ENCODE measurements around the gene LRSAM1. TPM values are rescaled to one million over a fixed set of nuclear protein-coding genes. Genes with fewer than 3 reads are reported as not detected.

LRSAM1 gene
- total and polyA plus RNA-seq, 7 donors: 6.9 to 54.0 (median 17.9) TPM

DNA sequence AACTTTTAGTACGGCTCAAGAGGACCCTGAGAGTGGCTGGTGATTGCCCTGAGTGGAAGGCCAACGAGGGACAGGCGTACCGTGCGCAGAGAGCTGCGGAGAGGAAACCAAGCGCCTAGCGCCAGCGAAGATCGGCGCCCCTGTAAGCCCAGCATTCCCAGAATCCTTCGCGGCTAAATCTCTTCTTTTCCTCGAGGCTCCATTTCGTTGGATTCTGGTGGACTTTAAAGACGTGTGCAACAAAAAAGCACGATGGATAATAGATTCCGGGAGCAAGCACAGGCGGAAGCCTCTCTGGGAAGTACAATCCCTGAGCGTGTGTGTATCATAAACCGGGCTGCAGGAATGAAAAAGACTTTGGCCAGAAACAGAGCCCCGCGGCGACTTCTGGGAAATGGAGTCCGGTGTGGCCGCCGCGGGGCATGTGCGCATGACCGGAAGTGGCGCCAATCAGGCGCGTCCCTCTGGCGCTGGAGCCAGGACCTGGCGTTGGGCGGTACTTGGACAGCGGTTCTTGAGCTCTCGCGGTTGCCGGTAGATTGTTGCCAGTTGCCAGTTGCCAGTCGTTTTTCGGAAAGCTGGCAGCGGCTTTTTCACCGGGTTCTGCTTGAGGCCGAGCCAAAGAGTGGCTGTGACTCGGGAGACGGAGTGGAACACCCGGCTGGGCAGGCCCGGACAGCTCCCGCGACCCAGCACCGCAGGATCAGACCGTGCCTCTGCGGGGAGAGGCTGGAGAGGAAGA is 27.2 kb upstream of the LRSAM1 start, which contains the start of gene ZNF79:
TSS of gene ZNF79 (plus strand) at position 449 of the 742 bp plus-strand sequence. CDS start 406 bp downstream, outside the sequence.
- Histone ChIP-seq H3K36me3 (peaks cover 3 to 9% (median 5%) of the 10 kb centered on the region in 4 donors), H3K9me3 (no peaks in the 10 kb centered on the region), H3K4me3 (peak within 1 kb of the TSS; percentile 59 to 94 (median 78)), H3K27ac (peak within 1 kb of the TSS; percentile 89 to 98 (median 91)), H3K27me3 (no peaks in the 10 kb centered on the region), H3K4me1 (peaks cover 0 to 59% (median 38%) of the 10 kb centered on the region in 4 donors)
- DNase-seq: peak; percentile 97
- intact Hi-C loops (cut with DNase I): loop anchor here (2.0 kb wide), 1 partner anchor 27 kb away; the partner anchor contains the start of genes LRSAM1 and RPL12
- 0% methylated on average over 54 of the region's 54 CpGs for WGBS, 2 donors
- TF ChIP-seq EP300 (IDR thresholded peaks at IDR 0.05): peak in 1 of 4 donors; percentile 36
- TF ChIP-seq POLR2A (IDR thresholded peaks at IDR 0.05): peak; percentile 28 to 69
- TF ChIP-seq, protein P1, sequence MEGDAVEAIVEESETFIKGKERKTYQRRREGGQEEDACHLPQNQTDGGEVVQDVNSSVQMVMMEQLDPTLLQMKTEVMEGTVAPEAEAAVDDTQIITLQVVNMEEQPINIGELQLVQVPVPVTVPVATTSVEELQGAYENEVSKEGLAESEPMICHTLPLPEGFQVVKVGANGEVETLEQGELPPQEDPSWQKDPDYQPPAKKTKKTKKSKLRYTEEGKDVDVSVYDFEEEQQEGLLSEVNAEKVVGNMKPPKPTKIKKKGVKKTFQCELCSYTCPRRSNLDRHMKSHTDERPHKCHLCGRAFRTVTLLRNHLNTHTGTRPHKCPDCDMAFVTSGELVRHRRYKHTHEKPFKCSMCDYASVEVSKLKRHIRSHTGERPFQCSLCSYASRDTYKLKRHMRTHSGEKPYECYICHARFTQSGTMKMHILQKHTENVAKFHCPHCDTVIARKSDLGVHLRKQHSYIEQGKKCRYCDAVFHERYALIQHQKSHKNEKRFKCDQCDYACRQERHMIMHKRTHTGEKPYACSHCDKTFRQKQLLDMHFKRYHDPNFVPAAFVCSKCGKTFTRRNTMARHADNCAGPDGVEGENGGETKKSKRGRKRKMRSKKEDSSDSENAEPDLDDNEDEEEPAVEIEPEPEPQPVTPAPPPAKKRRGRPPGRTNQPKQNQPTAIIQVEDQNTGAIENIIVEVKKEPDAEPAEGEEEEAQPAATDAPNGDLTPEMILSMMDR (IDR thresholded peaks at IDR 0.05): no peak
- TF ChIP-seq POLR2AphosphoS5 (IDR thresholded peaks at IDR 0.05): peak; percentile 87 to 95 (median 88)

DNA sequence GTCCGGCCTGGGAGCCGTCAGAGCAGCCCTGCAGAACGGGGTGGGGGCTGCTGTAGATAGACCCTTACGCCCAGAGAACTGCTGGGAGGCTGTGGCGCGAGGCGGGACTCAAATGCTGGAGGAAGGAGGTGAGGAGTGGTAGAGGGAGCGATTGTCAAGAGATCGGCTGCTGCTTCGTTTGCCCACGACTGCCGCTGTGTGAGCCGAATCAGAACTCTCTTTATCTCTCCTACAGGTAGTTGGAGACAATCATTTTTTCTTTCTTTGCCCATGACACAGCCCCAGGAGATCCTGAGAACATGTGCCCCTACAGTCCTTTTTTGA is 26.7 kb upstream of the LRSAM1 start:
- peak overlapping the region; percentile 89 to 98 (median 91) for H3K27ac ChIP-seq
- intact Hi-C loops (cut with DNase I): loop anchor here (2.0 kb wide), 1 partner anchor 26 kb away; the partner anchor contains the start of genes LRSAM1 and RPL12
- peaks cover 4 to 15% (median 8%) of the 10 kb centered on the region in 4 donors for H3K36me3 ChIP-seq
- WGBS, 2 donors: 0% methylated on average over 13 of the region's 13 CpGs
- H3K27me3 ChIP-seq: no peaks in the 10 kb centered on the region
- no peak for TF ChIP-seq POLR2A (IDR thresholded peaks at IDR 0.05)
- TF ChIP-seq, protein P1 (IDR thresholded peaks at IDR 0.05): no peak
- TF ChIP-seq EP300 (IDR thresholded peaks at IDR 0.05): no peak
- TF ChIP-seq POLR2AphosphoS5 (IDR thresholded peaks at IDR 0.05): no peak
- H3K9me3 ChIP-seq: no peaks in the 10 kb centered on the region
- no peak for DNase-seq
- H3K4me3 ChIP-seq: peak overlapping the region; percentile 59 to 94 (median 78)
- H3K4me1 ChIP-seq: peaks cover 0 to 59% (median 38%) of the 10 kb centered on the region in 4 donors

GRCh38 chr9:127426756-127427155 is 24.6 kb upstream of the LRSAM1 start:
- Histone ChIP-seq H3K27me3 (no peaks in the 10 kb centered on the region), H3K36me3 (peaks cover 4 to 26% (median 16%) of the 10 kb centered on the region in 4 donors), H3K9me3 (no peaks in the 10 kb centered on the region), H3K4me1 (peaks cover 0 to 46% (median 35%) of the 10 kb centered on the region in 4 donors), H3K27ac (peak overlapping the region in 1 of 4 donors; percentile 11), H3K4me3 (no peak overlapping the region)
- intact Hi-C loops (cut with DNase I): no loop called here
- no peak for DNase-seq
- no peak for TF ChIP-seq EP300 (IDR thresholded peaks at IDR 0.05)
- 85 to 89% methylated on average over 2 of the region's 2 CpGs for WGBS, 2 donors

DNA sequence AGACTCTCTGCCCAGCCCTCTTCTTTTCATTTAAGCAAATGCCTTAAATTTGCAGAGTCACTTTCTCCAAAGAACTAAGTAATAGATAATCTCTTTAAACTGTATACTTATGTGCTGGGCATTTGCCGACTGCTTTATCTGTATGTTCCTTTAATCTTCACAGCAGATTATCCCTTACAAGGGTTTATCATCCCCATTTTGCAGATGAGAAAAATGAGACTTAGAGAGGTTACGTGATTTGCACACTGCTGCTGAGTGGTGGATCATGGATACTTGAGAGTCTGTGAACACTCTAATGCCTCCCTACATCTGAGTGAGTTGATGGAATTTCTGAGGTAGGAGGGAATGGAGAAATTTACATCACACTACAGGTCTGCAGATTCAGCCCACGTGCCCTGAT is 23.0 kb upstream of the LRSAM1 start:
- Histone ChIP-seq H3K9me3 (no peaks in the 10 kb centered on the region), H3K27me3 (no peaks in the 10 kb centered on the region), H3K36me3 (peaks cover 4 to 33% (median 21%) of the 10 kb centered on the region in 4 donors), H3K4me1 (peaks cover 0 to 30% (median 20%) of the 10 kb centered on the region in 4 donors), H3K27ac (no peak overlapping the region), H3K4me3 (no peak overlapping the region)
- 92 to 95% methylated on average over 3 of the region's 3 CpGs for WGBS, 2 donors
- DNase-seq: no peak
- intact Hi-C loops (cut with DNase I): no loop called here
- no peak for TF ChIP-seq EP300 (IDR thresholded peaks at IDR 0.05)
- TF ChIP-seq POLR2A (IDR thresholded peaks at IDR 0.05): no peak
- TF ChIP-seq, protein P1 (IDR thresholded peaks at IDR 0.05): no peak
- no peak for TF ChIP-seq POLR2AphosphoS5 (IDR thresholded peaks at IDR 0.05)

DNA sequence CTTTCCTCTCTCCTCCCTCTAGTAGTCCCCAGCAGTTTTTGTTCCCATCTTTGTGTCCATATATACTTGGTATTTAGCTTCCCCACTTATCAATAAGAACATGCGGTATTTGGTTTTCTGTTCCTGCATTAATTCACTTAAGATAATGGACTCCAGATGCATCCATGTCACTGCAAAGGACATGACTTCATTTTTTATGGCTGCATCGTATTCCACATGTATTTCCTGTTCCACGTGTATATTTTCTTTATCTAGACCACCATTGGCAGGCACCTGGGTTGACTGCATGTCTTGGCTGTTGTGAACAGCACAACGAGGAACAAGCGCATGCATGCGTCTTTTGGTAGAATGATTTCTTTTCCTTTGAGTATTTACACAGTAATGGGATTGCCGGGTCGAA is 20.9 kb upstream of the LRSAM1 start:
- peaks cover 0 to 23% (median 10%) of the 10 kb centered on the region in 4 donors for H3K4me1 ChIP-seq
- TF ChIP-seq EP300 (IDR thresholded peaks at IDR 0.05) (no peak), POLR2AphosphoS5 (IDR thresholded peaks at IDR 0.05) (no peak), POLR2A (IDR thresholded peaks at IDR 0.05) (no peak)
- TF ChIP-seq, protein P1 (IDR thresholded peaks at IDR 0.05): no peak
- 92 to 95% methylated on average over 8 of the region's 8 CpGs for WGBS, 2 donors
- peaks cover 24 to 54% (median 41%) of the 10 kb centered on the region in 4 donors for H3K36me3 ChIP-seq
- no peak overlapping the region for H3K27ac ChIP-seq
- H3K4me3 ChIP-seq: no peak overlapping the region
- intact Hi-C loops (cut with DNase I): no loop called here
- DNase-seq: no peak
- no peaks in the 10 kb centered on the region for H3K27me3 ChIP-seq
- H3K9me3 ChIP-seq: no peaks in the 10 kb centered on the region
